Measurements from ENCODE around the gene S100A8. TPM values are rescaled to one million over a fixed set of nuclear protein-coding genes. Genes with fewer than 3 reads are reported as not detected.

S100A8 gene
- total RNA-seq, 1 donor from 2014 or later = 50.0 TPM

DNA sequence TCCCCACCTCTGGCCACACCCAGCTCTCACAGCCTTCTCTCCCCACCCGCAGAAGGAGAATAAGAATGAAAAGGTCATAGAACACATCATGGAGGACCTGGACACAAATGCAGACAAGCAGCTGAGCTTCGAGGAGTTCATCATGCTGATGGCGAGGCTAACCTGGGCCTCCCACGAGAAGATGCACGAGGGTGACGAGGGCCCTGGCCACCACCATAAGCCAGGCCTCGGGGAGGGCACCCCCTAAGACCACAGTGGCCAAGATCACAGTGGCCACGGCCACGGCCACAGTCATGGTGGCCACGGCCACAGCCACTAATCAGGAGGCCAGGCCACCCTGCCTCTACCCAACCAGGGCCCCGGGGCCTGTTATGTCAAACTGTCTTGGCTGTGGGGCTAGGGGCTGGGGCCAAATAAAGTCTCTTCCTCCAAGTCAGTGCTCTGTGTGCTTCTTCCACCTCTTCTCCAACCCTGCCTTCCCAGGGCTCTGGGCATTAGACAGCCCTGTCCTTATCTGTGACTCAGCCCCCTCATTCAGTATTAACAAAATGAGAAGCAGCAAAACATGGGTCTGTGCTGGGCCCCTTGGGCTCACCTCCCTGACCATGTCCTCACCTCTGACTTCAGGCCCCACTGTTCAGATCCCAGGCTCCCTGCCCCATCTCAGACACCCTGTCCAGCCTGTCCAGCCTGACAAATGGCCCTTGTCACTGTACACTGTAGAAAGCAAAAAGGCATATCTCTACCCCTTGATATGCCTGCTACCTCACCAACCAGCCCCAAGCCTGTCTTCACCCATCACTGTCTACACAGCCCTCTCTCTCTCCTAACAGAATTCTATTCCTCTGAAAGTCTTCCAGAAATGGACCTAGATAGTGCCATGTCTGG, 30.0 kb downstream of the S100A8 start:
- no peak for TF ChIP-seq CTCF (IDR thresholded peaks at IDR 0.05; ENCODE audit: insufficient read depth, low read length, severe bottlenecking)
- Histone ChIP-seq H3K27me3 (ENCODE audit: control insufficient read depth, insufficient read depth, low read length) (no peaks in the 10 kb centered on the region), H3K36me3 (ENCODE audit: control insufficient read depth, insufficient read depth, low read length) (no peaks in the 10 kb centered on the region), H3K4me3 (ENCODE audit: low read depth, low read length) (no peak overlapping the region)
- FAIRE-seq (no peak), DNase-seq (ENCODE audit: low read depth) (no peak)

GRCh38 chr1:153360190-153360589, 30.7 kb downstream of the S100A8 start:
- no peak for TF ChIP-seq CTCF (IDR thresholded peaks at IDR 0.05; ENCODE audit: insufficient read depth, low read length, severe bottlenecking)
- DNase-seq (ENCODE audit: low read depth) (no peak), FAIRE-seq (no peak)
- H3K27me3 ChIP-seq (ENCODE audit: control insufficient read depth, insufficient read depth, low read length) = no peaks in the 10 kb centered on the region
- no peaks in the 10 kb centered on the region for H3K36me3 ChIP-seq (ENCODE audit: control insufficient read depth, insufficient read depth, low read length)
- H3K4me3 ChIP-seq (ENCODE audit: low read depth, low read length) = no peak overlapping the region

- H3K27me3 ChIP-seq (ENCODE audit: control insufficient read depth, insufficient read depth, low read length) = no peaks in the 10 kb centered on the region
- no peak overlapping the region for H3K4me3 ChIP-seq (ENCODE audit: low read depth, low read length)
- no peaks in the 10 kb centered on the region for H3K36me3 ChIP-seq (ENCODE audit: control insufficient read depth, insufficient read depth, low read length)
- FAIRE-seq (no peak), DNase-seq (ENCODE audit: low read depth) (no peak)
- TF ChIP-seq CTCF (IDR thresholded peaks at IDR 0.05; ENCODE audit: insufficient read depth, low read length, severe bottlenecking) = no peak
Measured at GRCh38 chr1:153359241-153359640, 31.6 kb downstream of the S100A8 start.

DNA sequence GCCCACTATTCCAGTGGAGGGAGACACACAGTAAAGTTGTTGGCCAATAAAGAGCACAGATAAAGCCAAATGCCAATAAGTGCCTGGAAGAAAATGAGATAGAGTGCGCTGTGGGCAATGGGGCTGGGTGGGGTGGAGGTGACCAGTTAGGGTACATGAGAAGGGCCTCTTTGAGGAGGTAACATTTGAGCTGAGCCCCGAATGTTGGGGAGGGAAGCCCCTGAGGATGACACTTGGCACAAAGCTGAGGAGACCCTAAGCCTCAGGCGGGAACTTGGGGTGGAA, 32.2 kb downstream of the S100A8 start:
- Histone ChIP-seq H3K4me3 (ENCODE audit: low read depth, low read length) (peak overlapping the region; percentile 17), H3K36me3 (ENCODE audit: control insufficient read depth, insufficient read depth, low read length) (no peaks in the 10 kb centered on the region), H3K27me3 (ENCODE audit: control insufficient read depth, insufficient read depth, low read length) (no peaks in the 10 kb centered on the region)
- TF ChIP-seq CTCF (IDR thresholded peaks at IDR 0.05; ENCODE audit: insufficient read depth, low read length, severe bottlenecking) = no peak
- FAIRE-seq (no peak), DNase-seq (ENCODE audit: low read depth) (no peak)

DNA sequence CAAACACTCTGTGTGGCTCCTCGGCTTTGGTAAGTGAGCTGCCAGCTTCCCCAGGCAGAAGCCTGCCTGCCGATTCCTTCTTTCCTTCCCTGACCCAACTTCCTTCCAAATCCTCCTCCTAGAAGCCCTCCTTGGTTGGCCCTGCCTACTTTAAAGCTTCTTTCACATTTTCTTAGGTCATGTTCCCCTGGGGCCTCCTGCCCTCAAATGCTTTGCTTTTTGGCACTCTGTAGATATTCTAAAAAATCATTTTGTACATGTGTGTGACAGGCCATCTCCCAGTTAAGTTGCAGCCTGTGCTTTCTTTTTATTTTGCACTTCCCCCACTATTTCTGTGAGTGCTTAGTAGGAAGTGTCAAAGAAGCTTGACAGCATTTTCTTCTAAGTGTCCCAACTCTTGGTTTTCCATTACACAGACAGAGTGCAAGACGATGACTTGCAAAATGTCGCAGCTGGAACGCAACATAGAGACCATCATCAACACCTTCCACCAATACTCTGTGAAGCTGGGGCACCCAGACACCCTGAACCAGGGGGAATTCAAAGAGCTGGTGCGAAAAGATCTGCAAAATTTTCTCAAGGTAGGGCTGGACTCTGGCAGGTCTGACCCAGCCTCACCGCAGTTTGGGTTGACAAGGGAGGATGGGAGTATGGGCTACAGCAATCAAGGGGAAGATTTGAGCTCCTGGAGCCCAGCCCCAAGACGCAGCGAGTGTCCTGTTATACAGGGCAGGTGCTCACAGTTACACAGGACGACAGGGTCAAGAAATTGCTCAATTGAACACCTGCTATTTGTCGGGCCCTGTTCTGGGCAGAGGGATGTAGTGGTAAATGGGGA, 32.8 kb downstream of the S100A8 start, which contains the start of gene S100A9:
S100A9 (plus strand) TSS at position 2 of the 838 bp plus-strand sequence; CDS start at position 432, 430 bp downstream.
- Histone ChIP-seq H3K36me3 (ENCODE audit: control insufficient read depth, insufficient read depth, low read length) (no peaks in the 10 kb centered on the region), H3K27me3 (ENCODE audit: control insufficient read depth, insufficient read depth, low read length) (no peaks in the 10 kb centered on the region), H3K4me3 (ENCODE audit: low read depth, low read length) (peak within 1 kb of the TSS; percentile 17)
- DNase-seq (ENCODE audit: low read depth) = no peak
- TF ChIP-seq CTCF (IDR thresholded peaks at IDR 0.05; ENCODE audit: insufficient read depth, low read length, severe bottlenecking) = no peak
- FAIRE-seq = no peak
